Measurements from ENCODE around the gene PHYKPL. TPM values are rescaled to one million over a fixed set of nuclear protein-coding genes. Genes with fewer than 3 reads are reported as not detected.

PHYKPL gene
- total and polyA plus RNA-seq, 2 of the 8 experiments (the other 6 are each of a cell fraction or from before 2014, with no cell fraction given) = 25.1 to 32.1 TPM

- TF ChIP-seq CTCF (IDR thresholded peaks at IDR 0.05; ENCODE audit: control extremely low read depth in 1 of 3, insufficient read depth in 1 of 3, low read depth in 1 of 3, low read length in 3 of 3) (no peak), BCL11A (IDR thresholded peaks at IDR 0.05; ENCODE audit: low read depth in 2 of 2, low read length in 2 of 2) (no peak), YY1 (IDR thresholded peaks at IDR 0.05; ENCODE audit: low read depth, low read length) (no peak), RXRA (IDR thresholded peaks at IDR 0.05; ENCODE audit: insufficient read depth, low read depth, low read length) (no peak), POU5F1 (IDR thresholded peaks at IDR 0.05; ENCODE audit: low read depth, low read length) (no peak), SUZ12 (IDR thresholded peaks at IDR 0.05; ENCODE audit: low read length) (no peak), CBX5 (IDR thresholded peaks at IDR 0.05; ENCODE audit: low read depth, low read length) (no peak), JUND (IDR thresholded peaks at IDR 0.05; ENCODE audit: low read length) (no peak)
Measured at GRCh38 chr5:178209334-178210072, 23.1 kb downstream of the PHYKPL start (continued).
